AG04450 (cell line): ENCODE measurements around the gene CHMP4A. TPM values are rescaled to one million over a fixed set of nuclear protein-coding genes. Genes with fewer than 3 reads are reported as not detected.
"Not testable (repeated sequence)": the region's sequence is repeated elsewhere in the genome, so short reads cannot be mapped to it uniquely, and the experiment has no call there.

Experiments used
- CTCF ChIA-PET: fragments of 300-600, 350-600 bp; formaldehyde crosslinking; extraction: SDS; loops from one replicate; lab custom pipeline; 2022; ENCODE audit warnings: antibody characterized with exemption, inconsistent platforms; lab: Charles Lee
- POLR2A ChIA-PET: fragments of 350-600 bp; formaldehyde crosslinking; extraction: SDS; loops from one replicate; lab custom pipeline; 2021; ENCODE audit warnings: antibody characterized with exemption, inconsistent platforms; lab: Yijun Ruan, JAX
- DNase-seq: peaks from one replicate; pipeline ENCODE4 v3.0.0-alpha.2; 2011; ENCODE audit warnings: low read depth, low spot score
- H3K27ac ChIP-seq: one replicate; pipeline ENCODE4 v1.5.1; 2012; ENCODE audit warnings: low read depth, low read length, control low read depth
- H3K27me3 ChIP-seq: one replicate; pipeline ENCODE4 v1.6.0; 2012; ENCODE audit warnings: low read length; ENCODE audit not compliant: control insufficient read depth, insufficient read depth
- H3K4me3 ChIP-seq: 2 replicates; pipeline ENCODE4 v1.5.1; 2011; ENCODE audit warnings: mild to moderate bottlenecking, low read depth, low read length, control low read depth
- H3K9me3 ChIP-seq: 2 replicates; pipeline ENCODE4 v1.5.1; 2012; ENCODE audit warnings: low read length; ENCODE audit not compliant: control insufficient read depth, insufficient read depth
- CTCF ChIP-seq: IDR thresholded peaks from 2 replicates; pipeline ENCODE4 v1.5.1; 2011; ENCODE audit warnings: low read depth, low read length, control low read depth, inconsistent platforms
- polyA plus RNA-seq: library from polyadenylated mRNA; depleted of rRNA; stranded (reverse); fragments of >200 nt; gene quantifications from 2 replicates; pipeline ENCODE4 v1.2.3, GENCODE V29; 2011

CHMP4A gene
- polyA plus RNA-seq, 1 experiment: 55.7 TPM

GRCh38 chr14:24219080-24219479 lies 5.8 kb upstream of the CHMP4A start:
- no peak overlapping the region for H3K27ac ChIP-seq
- no peaks in the 10 kb centered on the region for H3K9me3 ChIP-seq
- ChIA-PET POLR2A (interaction anchor here (0.6 kb wide), 1 partner anchor 37 kb away, joined by 5 read pairs; no protein-coding TSS in a partner anchor), CTCF (interaction anchor here (1.0 to 2.0 kb wide), 3 partner anchors 78 to 114 kb away, joined by 3 to 8 read pairs (median 3); partner anchors contain the start of gene CIDEB)
- no peak for TF ChIP-seq CTCF
- H3K4me3 ChIP-seq: no peak overlapping the region
- no peaks in the 10 kb centered on the region for H3K27me3 ChIP-seq
- no peak for DNase-seq

- H3K27ac ChIP-seq, H3K4me3 ChIP-seq, H3K9me3 ChIP-seq, DNase-seq, H3K27me3 ChIP-seq: not testable (repeated sequence)
- ChIA-PET POLR2A (interaction anchor here (1.6 kb wide), 1 partner anchor 84 kb away, joined by 4 read pairs; no protein-coding TSS in a partner anchor), CTCF (interaction anchor here (1.8 kb wide), 1 partner anchor 80 kb away, joined by 15 read pairs; no protein-coding TSS in a partner anchor)
These were observed 3.6 kb upstream of the CHMP4A start for GRCh38 chr14:24216876-24217275.

- no peak for TF ChIP-seq CTCF
- Histone ChIP-seq H3K9me3 (no peaks in the 10 kb centered on the region; the same call in 1 of the 2 replicates), H3K27ac (peak overlapping the region; percentile 84), H3K4me3 (peak overlapping the region; percentile 79), H3K27me3 (no peaks in the 10 kb centered on the region)
- POLR2A ChIA-PET: interaction anchor here (0.8 to 1.6 kb wide), 7 partner anchors 15 to 84 kb away, joined by 3 to 9 read pairs (median 4); partner anchors contain the start of genes RABGGTA and TINF2
- CTCF ChIA-PET: interaction anchor here (0.9 to 1.8 kb wide), 3 partner anchors 11 to 81 kb away, joined by 3 to 15 read pairs (median 3); no protein-coding TSS in a partner anchor
- DNase-seq: no peak
These were observed 3.0 kb upstream of the CHMP4A start for GRCh38 chr14:24216345-24216699.

GRCh38 chr14:24215495-24216344 lies 2.4 kb upstream of the CHMP4A start, which contains the start of gene MDP1:
Gene MDP1 (minus strand): TSS chr14:24216066. CDS start chr14:24215955, 111 bp downstream.
- peak; percentile 43 for DNase-seq
- H3K9me3 ChIP-seq: no peaks in the 10 kb centered on the region; the same call in 1 of the 2 replicates
- peak within 1 kb of the TSS; percentile 79 for H3K4me3 ChIP-seq
- peak; percentile 41 for TF ChIP-seq CTCF
- H3K27ac ChIP-seq: peak within 1 kb of the TSS; percentile 84
- POLR2A ChIA-PET: interaction anchor here (0.8 to 1.6 kb wide), 7 partner anchors 15 to 85 kb away, joined by 3 to 9 read pairs (median 4); partner anchors contain the start of genes RABGGTA and TINF2
- H3K27me3 ChIP-seq: no peaks in the 10 kb centered on the region
- CTCF ChIA-PET: interaction anchor here (0.7 to 1.8 kb wide), 5 partner anchors 12 to 156 kb away, joined by 3 to 15 read pairs (median 5); no protein-coding TSS in a partner anchor

- Histone ChIP-seq H3K4me3 (peak overlapping the region; percentile 83), H3K27me3 (no peaks in the 10 kb centered on the region), H3K27ac (peak overlapping the region; percentile 98), H3K9me3 (no peaks in the 10 kb centered on the region; the same call in 1 of the 2 replicates)
- TF ChIP-seq CTCF: no peak
- CTCF ChIA-PET: interaction anchor here (0.6 to 2.3 kb wide), 9 partner anchors 8 to 1145 kb away, joined by 3 to 9 read pairs (median 6); partner anchors contain the start of genes CIDEB and IRF9
- DNase-seq: no peak
- POLR2A ChIA-PET: interaction anchor here (0.5 to 2.1 kb wide), 14 partner anchors 11 to 100 kb away, joined by 3 to 12 read pairs (median 6); partner anchors contain the start of genes DCAF11, IPO4, IRF9 and NRL
These were observed 776 bp upstream of the CHMP4A start for GRCh38 chr14:24213866-24214662.
